Body of pancreas (tissue), 4 donors: Measurements from ENCODE around the gene LYL1.

ENCODE experiments used
- CTCF ChIP-seq, 7 experiments: fragments of 450-650 bp in 4 of 7; fragments of 200-600 bp in 3 of 7; sonication (generic) in 3 of 7; IDR thresholded peaks; one replicate each; pipeline ENCODE4 v1.5.1; 2016 to 2019; ENCODE audit warnings: antibody characterized with exemption in 7 of 7
- POLR2A ChIP-seq, 3 donors: fragments of 450-650 bp; IDR thresholded peaks; one replicate each; pipeline ENCODE4 v1.6.1; 2016; ENCODE audit warnings: antibody characterized with exemption in 3 of 3, mild to moderate bottlenecking in 2 of 3

GRCh38 chr19:13104848-13105711 lies 2.4 kb upstream of the LYL1 start:
- TF ChIP-seq POLR2A (IDR thresholded peaks at IDR 0.05) (no peak), CTCF (IDR thresholded peaks at IDR 0.05) (no peak)
